Mucosa of rectum (tissue), 2 donors: Measurements from ENCODE around the gene SHB.
A peak's percentile ranks its signal among the peaks of the same experiment; 100 is the strongest.

Experiments used
- H3K27ac ChIP-seq, 2 donors: one replicate each; pipeline ENCODE4 v1.7.0; 2013; ENCODE audit warnings: inconsistent platforms in 2 of 2, low read depth in 2 of 2, low read length in 2 of 2
- H3K27me3 ChIP-seq, 2 donors: one replicate each; pipeline ENCODE4 v1.7.0; 2013; ENCODE audit warnings: low read length in 2 of 2; ENCODE audit not compliant: control insufficient read depth in 2 of 2, insufficient read depth in 2 of 2
- H3K36me3 ChIP-seq, 2 donors: one replicate each; pipeline ENCODE4 v1.7.0; 2013; ENCODE audit warnings: low read length in 2 of 2; ENCODE audit not compliant: control insufficient read depth in 2 of 2, insufficient read depth in 2 of 2
- H3K4me1 ChIP-seq, 2 donors: one replicate each; pipeline ENCODE4 v1.7.0; 2013; ENCODE audit warnings: low read length in 2 of 2, mild to moderate bottlenecking in 1 of 2; ENCODE audit not compliant: control insufficient read depth in 2 of 2, insufficient read depth in 2 of 2
- H3K4me3 ChIP-seq, 2 donors: one replicate each; pipeline ENCODE4 v1.7.0; 2013; ENCODE audit warnings: low read length in 2 of 2
- H3K9ac ChIP-seq, 2 donors: one replicate each; pipeline ENCODE4 v1.7.0; 2013; ENCODE audit warnings: low read length in 2 of 2, low read depth in 1 of 2, mild to moderate bottlenecking in 1 of 2
- H3K9me3 ChIP-seq, 2 donors: one replicate each; pipeline ENCODE4 v1.7.0; 2013; ENCODE audit warnings: low read length in 2 of 2; ENCODE audit not compliant: control insufficient read depth in 2 of 2
- donor health status: healthy.
- donor health status: Normal muscosa, but diverticular disease.

SHB gene

DNA sequence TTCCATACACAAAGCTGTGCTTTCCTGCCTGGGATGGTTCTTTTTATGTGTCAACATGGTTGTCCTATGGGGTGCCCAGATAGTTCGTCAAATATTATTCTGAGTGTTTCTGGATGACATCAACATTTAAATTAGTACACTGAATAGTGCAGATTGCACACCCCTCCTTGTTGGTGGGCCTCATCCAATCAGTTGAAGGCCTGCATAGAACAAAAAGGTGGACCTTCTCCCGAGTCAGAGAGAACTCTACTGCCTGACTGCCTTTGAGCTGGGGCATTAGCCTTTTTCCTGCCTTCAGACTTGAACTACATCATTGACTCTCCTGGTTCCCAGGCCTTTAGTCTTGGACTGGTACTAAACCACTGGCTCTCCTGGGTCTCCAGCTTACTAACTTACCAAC lies 80.4 kb downstream of the SHB start:
- H3K4me1 ChIP-seq, result peaks cover 10 to 12% of the 10 kb centered on the region in 2 donors

DNA sequence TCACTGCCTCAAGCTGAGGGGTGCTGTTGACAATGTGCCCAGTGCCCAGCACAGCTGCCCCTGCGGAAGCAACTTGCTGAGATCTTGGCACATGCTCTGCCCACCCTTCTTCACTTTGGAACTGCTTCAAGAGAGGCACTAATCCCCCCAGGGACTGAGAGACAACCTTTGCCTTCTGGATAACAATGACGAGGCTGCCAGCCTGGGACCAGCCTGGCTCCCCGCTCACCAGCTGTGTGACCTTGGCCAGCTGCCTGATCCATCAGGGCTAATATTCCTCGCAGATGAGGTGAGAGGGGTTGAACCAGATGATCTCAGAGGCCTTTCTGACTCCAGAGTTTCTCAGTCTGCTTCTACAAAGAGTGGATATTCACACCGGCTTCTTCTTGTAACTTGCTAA lies 81.0 kb downstream of the SHB start:
- Histone ChIP-seq H3K36me3 (peaks cover 0 to 2% of the 10 kb centered on the region in 2 donors), H3K4me1 (peaks cover 10 to 12% of the 10 kb centered on the region in 2 donors), H3K9ac (no peak overlapping the region), H3K27me3 (no peaks in the 10 kb centered on the region), H3K9me3 (no peaks in the 10 kb centered on the region), H3K4me3 (no peak overlapping the region), H3K27ac (no peak overlapping the region)

More for the DNA sequence above, 80.4 kb downstream of the SHB start:
- Histone ChIP-seq H3K9me3 (no peaks in the 10 kb centered on the region), H3K9ac (no peak overlapping the region), H3K36me3 (peaks cover 0 to 4% of the 10 kb centered on the region in 2 donors), H3K4me3 (no peak overlapping the region), H3K27me3 (no peaks in the 10 kb centered on the region), H3K27ac (no peak overlapping the region)

DNA sequence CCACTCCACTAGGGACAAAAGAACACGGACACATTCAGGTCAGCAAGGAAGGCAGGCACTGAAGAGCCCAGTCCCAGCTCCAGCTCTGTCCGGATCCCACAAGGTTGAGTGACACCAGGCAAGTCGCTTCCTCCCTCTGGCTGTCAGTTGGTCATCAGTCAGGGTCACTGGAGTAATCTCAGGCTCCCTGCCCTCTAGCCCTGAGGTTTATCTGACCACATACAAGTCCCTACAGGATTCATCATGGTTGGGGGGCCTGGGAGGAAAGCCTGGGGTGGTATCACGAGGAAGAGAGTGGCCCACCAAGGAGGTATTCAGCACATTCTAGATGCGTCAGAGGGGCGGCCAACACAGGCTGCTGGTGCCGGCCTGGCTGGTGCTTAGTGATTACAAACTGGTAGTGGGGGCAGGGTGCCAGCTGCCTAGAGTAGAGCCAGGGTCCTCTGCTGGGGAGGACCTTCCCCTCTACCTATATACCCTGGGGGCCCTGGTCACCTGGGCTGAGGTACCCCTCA lies 81.5 kb downstream of the SHB start:
- Histone ChIP-seq H3K36me3 (no peaks in the 10 kb centered on the region), H3K4me1 (peaks cover 10 to 12% of the 10 kb centered on the region in 2 donors), H3K9ac (no peak overlapping the region), H3K27ac (no peak overlapping the region), H3K4me3 (no peak overlapping the region), H3K27me3 (no peaks in the 10 kb centered on the region), H3K9me3 (no peaks in the 10 kb centered on the region)

DNA sequence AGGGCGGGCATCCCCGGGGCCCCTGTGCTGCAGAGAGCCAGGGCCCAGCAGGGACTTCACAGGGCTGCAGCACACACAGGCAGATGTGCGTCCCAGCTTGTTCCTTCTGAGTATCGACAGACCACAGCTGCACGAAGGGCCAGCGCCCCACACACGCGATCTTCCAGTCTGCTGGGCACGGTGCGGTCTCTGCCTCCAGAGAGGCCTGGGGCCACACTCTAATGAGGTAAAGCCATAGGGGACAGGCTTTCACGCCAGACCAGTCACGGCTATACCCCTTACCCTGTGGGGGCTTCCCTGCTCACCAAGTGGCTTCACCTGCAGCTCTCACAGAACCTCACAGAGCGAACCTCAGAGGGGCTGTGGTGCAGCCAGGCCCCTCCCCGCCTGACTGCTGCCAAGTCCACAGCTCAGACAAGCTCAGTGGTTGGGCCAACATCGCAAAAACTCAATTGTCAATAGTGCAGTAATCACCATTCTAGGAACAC lies 82.2 kb downstream of the SHB start:
- H3K36me3 ChIP-seq, result no peaks in the 10 kb centered on the region
- H3K27ac ChIP-seq, result no peak overlapping the region
- no peaks in the 10 kb centered on the region for H3K9me3 ChIP-seq
- no peaks in the 10 kb centered on the region for H3K27me3 ChIP-seq
- H3K4me3 ChIP-seq, result no peak overlapping the region
- H3K4me1 ChIP-seq, result peaks cover 10 to 12% of the 10 kb centered on the region in 2 donors
- H3K9ac ChIP-seq, result no peak overlapping the region

DNA sequence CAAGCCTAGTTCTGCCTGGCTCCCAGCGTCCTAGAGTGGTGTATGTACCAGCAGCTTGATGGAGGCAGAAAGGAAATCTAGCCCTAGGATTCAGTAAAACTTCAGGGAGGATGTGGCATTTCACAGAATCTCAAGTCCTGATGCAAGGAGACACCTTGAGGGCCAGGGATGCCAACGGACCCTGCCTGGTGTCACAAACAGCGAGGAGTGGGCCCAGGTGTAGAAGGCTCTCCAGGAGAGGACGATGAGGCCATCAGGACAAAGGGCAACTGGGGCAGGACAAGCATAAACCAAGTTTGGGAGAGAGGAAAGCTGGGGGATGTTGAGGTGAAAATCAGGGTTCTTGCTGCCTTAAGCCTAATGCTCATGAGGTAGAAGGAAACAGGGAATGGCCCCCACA lies 83.0 kb downstream of the SHB start:
- H3K27ac ChIP-seq, result no peak overlapping the region
- no peak overlapping the region for H3K4me3 ChIP-seq
- H3K27me3 ChIP-seq, result no peaks in the 10 kb centered on the region
- peaks cover 10 to 12% of the 10 kb centered on the region in 2 donors for H3K4me1 ChIP-seq
- H3K9ac ChIP-seq, result no peak overlapping the region
- H3K9me3 ChIP-seq, result no peaks in the 10 kb centered on the region
- no peaks in the 10 kb centered on the region for H3K36me3 ChIP-seq

DNA sequence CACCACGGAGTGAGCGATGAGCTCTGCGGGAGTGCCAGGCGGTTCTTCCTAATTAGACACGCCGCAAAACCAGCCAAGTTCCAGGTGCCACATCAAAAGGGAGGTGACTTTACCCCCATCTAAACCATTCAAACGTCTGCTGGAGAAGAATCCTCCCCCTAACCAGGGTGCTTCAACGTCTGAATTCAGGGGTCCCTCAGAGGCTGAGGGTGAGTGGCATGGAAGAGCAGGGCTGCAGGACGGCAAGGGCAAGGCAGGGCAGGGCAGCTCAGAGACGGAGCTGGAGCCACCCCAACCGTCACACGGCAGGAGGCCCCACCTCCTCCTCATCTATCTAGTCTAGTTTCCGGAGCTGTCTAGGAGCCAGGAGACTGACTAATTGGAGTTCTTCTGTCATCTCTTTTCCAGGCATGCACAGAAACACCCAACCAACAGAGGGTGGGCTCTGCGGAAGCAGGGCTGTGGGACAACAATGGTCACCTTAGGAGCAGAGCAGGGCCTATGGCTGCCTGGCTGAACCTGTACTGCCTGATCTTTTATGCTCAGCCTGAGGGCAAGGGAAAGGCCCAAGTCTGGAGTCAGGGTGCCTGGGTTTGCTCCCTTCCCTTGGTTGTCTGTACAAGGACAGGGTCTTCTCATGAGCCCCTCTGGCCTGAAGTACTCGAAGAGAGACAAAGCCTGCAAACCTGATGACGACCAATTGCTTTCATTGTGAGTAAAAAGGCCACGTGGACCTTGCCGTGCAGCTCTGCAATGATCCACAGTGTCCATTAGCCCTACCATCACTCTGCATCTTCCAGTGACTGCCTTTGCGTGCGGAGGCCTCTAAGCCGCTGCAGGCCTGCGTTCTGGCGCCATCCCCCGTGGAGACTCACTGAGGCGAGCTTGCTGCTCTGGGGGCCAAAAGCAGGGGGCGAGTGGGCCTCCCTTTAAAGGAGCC lies 84.1 kb downstream of the SHB start:
- peak overlapping the region; percentile 23 to 28 for H3K27ac ChIP-seq
- H3K4me3 ChIP-seq, result no peak overlapping the region
- peak overlapping the region in 1 of 2 donors; percentile 14 for H3K9ac ChIP-seq
- H3K4me1 ChIP-seq, result peaks cover 10 to 12% of the 10 kb centered on the region in 2 donors
- H3K27me3 ChIP-seq, result no peaks in the 10 kb centered on the region
- H3K36me3 ChIP-seq, result no peaks in the 10 kb centered on the region
- no peaks in the 10 kb centered on the region for H3K9me3 ChIP-seq

DNA sequence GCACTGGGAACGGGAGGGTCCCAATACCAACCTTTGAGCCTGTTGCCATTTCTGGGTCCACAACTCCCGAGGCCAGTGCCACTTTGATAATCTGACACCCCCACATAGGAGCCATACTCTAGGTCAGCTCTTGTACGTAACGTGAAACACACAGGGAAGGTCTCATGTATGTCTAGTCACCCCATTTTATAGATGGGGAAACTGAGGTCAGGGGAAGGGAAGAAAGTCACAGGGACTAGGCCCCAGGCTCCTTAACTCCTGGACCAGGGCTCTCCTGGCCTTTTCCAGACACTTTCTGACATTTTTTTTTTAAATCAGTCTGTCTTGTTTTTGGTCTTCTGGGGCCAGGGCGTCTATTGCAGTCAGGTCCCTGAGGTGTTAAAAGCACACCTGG lies 84.8 kb downstream of the SHB start:
- Histone ChIP-seq H3K27ac (peak overlapping the region; percentile 23 to 28), H3K36me3 (no peaks in the 10 kb centered on the region), H3K9ac (no peak overlapping the region)

DNA sequence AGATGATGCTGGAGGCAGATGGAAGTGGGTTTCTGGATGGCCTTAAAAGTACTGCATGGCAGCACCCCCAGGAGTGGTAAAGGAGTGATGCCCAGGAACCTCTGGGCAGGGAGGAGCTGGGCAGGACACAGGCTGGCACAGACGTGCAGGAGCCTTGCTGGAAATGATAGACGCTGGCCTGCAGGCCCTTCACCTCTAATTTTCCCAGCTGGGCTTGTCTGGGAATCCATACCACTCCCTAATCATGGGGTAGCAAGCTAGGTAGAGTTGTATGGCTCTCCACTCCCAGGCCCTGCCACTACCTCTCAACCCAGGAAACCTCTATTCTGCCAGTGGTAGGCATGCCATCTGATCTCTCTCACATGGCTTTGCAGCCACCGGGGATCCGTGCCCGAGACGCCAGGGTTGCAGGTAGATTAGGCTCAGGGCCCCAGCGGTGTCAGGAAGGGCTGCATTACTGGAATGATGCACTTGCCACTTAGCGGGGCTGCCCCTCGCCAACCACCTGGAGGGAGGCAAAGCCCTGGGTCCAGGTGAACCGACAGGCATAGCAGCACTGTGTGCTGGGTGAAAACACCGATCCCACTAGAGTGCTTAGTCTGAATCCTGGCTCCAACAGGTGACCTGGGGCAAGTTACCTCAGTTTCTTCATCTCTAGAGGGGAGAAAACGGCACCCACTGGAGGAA lies 85.5 kb downstream of the SHB start:
- peaks cover 10 to 12% of the 10 kb centered on the region in 2 donors for H3K4me1 ChIP-seq
- H3K36me3 ChIP-seq, result no peaks in the 10 kb centered on the region
- H3K27me3 ChIP-seq, result no peaks in the 10 kb centered on the region
- H3K27ac ChIP-seq, result no peak overlapping the region
- no peak overlapping the region for H3K9ac ChIP-seq
- H3K9me3 ChIP-seq, result no peaks in the 10 kb centered on the region
- H3K4me3 ChIP-seq, result no peak overlapping the region

More for the DNA sequence above, 84.8 kb downstream of the SHB start:
- Histone ChIP-seq H3K4me3 (no peak overlapping the region), H3K4me1 (peaks cover 10 to 12% of the 10 kb centered on the region in 2 donors), H3K27me3 (no peaks in the 10 kb centered on the region), H3K9me3 (no peaks in the 10 kb centered on the region)

DNA sequence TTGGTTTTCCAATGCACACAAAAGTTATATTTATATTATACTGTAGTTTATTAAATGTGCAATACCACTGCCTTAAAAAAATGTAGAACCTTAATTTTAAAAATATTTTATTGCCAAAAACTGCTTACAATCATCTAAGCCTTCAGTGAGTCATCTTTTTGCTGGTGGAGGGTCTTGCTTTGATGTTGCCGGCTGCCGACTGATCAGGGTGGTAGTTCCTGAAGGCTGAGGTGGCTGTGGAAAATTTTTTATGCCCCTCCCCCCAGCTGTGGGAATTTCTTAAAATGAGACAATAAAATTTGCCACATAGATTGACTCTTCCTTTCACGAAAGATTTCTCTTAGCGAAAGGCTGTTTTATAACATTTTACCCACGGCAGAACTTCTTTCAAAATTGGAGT lies 89.2 kb downstream of the SHB start:
- Histone ChIP-seq H3K27ac (no peak overlapping the region), H3K9me3 (no peaks in the 10 kb centered on the region), H3K36me3 (peaks cover 0 to 3% of the 10 kb centered on the region in 2 donors), H3K4me3 (no peak overlapping the region), H3K27me3 (no peaks in the 10 kb centered on the region), H3K9ac (no peak overlapping the region), H3K4me1 (peaks cover 5 to 6% of the 10 kb centered on the region in 2 donors)

DNA sequence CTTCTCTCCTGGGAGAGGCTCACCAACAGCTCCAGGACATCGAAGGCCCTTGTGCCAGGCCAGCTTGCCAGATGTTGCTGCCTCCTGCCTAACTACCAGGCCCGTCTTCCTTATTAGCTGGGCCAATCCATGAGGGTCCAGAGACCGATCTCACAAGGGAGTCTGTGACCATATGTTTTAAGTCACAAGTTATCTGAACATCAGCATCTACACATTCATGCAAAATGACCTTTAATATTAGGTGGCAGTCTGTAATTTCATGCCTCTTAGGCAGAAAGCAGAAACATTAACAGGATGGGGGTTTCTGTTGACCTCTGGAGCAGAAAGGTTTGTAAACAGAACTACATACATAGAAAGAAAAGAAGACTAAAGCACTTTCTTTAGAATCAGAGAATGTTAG lies 90.0 kb downstream of the SHB start:
- Histone ChIP-seq H3K9me3 (no peaks in the 10 kb centered on the region), H3K36me3 (peaks cover 0 to 3% of the 10 kb centered on the region in 2 donors), H3K27me3 (no peaks in the 10 kb centered on the region), H3K27ac (no peak overlapping the region), H3K4me3 (no peak overlapping the region), H3K9ac (no peak overlapping the region), H3K4me1 (peaks cover 0 to 2% of the 10 kb centered on the region in 2 donors)
